Right ventricle myocardium inferior (tissue), 1 donor: ENCODE data around the gene VAMP3. TPM values are rescaled to one million over a fixed set of nuclear protein-coding genes. Genes with fewer than 3 reads are reported as not detected.
"Not testable (repeated sequence)": the region's sequence is repeated elsewhere in the genome, so short reads cannot be mapped to it uniquely, and the experiment has no call there.

ENCODE experiments used
- ATAC-seq: fragments of 200-7000 bp; cut with Tn5 transposase; one replicate; pipeline ENCODE4 v1.9.1; 2020; ENCODE audit warnings: mild to moderate bottlenecking, moderate library complexity
- DNase-seq: peaks from one replicate; pipeline ENCODE4 v3.0.0; 2021; ENCODE audit errors: missing footprints
- intact Hi-C: fragments of 100-400 bp; cut with DNase I; formaldehyde crosslinking; loops from one replicate; pipeline ENCODE4 v1.11.0; 2022
- total RNA-seq: library from RNA; stranded (reverse); fragmentation: NEBNext Ultra II Directional; extraction: Animal tissue kit (Norgen Biotek cat#: 25700); gene quantifications from one replicate; pipeline ENCODE4 v1.2.1, GENCODE V29; 2021
- donor health status: DM: no; HTN: yes; CAD: no; lungs with severe emphysema.

VAMP3 gene
- total RNA-seq, 1 donor from 2014 or later: 68.6 TPM

DNA sequence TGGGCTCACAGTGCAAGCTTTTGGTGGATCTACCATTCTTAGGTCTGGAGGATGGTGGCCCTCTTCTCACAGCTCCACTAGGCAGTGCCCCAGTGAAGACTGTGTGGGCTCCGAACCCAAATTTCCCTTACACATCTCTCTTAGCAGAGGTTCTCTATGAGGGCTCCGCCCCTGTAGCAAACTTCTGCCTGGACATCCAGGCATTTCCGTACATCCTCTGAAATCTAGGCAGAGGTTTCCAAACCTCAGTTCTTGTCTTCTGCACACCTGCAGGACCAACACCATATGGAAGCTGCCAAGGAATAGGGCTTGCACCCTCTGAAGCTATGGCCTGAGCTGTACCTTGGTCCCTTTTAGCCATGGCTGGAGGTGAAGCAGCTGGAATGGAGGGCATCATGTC is 19.9 kb downstream of the VAMP3 start:
- intact Hi-C loops, ATAC-seq, DNase-seq: not testable (repeated sequence)

- intact Hi-C loops: no loop called here
- DNase-seq (no peak), ATAC-seq (no peak)
Measured at GRCh38 chr1:7795406-7795805, 24.3 kb downstream of the VAMP3 start.

GRCh38 chr1:7805460-7805859 is 34.4 kb downstream of the VAMP3 start:
- DNase-seq (no peak), ATAC-seq (no peak)
- intact Hi-C loops: no loop called here

DNA sequence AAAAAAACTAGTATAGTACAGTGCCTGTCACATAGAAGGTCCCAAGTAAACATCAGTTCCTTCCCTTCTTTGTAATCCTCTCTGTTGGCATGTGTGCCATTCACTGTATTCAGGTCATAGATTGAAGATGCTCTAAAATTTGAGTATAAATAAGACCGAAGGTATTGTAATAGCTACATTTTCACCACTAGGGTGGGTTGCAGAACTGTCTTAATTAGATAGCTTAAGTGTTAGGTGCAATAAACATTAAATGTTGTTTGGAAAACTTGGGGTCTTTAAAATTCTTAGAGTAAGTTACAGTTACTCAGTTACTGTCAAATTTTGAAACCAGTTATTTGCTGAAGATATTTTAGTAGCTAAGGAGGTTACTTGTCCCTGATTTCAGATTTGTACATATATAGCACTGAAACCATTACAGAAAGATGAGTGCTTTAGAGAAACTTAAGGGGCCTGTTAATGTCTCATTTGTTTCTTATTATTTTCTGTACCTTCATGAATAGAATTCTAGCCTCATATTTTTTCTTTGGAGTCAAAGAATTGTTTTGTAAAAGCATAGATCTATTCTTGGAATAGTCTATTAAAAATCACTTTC is 37.3 kb downstream of the VAMP3 start:
- intact Hi-C loops: no loop called here
- ATAC-seq (no peak), DNase-seq (no peak)

GRCh38 chr1:7809742-7810141 is 38.6 kb downstream of the VAMP3 start:
- DNase-seq (no peak), ATAC-seq (no peak)
- intact Hi-C loops: no loop called here

DNA sequence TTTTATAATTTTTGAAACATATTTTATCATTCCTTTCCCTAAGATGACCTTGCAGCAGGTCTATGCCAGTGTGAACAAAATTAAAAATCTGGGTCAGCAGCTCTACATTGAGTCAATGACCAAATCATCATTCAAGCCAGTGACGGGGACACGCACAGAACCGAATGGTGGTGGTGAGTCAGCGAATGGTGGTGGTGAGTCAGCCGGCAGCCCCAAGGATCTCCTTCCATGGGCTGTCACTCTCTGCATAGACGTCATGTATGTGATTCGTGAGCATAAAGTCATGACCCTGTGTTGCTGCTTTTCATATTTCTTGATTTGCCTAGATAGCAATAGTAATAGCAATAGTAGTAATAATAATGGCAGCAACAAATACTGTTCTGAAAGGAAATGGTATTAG is 39.3 kb downstream of the VAMP3 start:
- no peak for DNase-seq
- no peak for ATAC-seq
- intact Hi-C loops: no loop called here

DNA sequence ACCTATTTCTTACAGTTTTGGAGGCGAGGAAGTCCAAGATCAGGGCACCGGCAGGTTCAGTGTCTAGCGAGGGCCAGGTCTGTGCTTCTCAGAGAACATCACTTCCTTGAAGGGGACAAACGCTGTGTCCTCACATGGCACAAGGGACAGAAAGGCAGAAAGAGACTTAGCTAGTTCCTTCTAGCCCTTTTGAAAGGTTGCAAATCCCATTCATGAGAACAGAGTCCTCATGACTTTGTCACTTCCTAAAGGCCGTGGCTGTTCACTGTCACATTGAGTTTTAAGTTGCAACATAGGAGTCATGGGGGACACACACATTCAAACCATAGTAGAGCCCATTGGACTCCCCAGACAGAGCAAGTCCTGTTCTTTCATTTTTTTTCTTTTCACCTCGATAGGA is 40.4 kb downstream of the VAMP3 start:
- intact Hi-C loops: no loop called here
- no peak for ATAC-seq
- no peak for DNase-seq

GRCh38 chr1:7813677-7814373 is 42.7 kb downstream of the VAMP3 start:
- ATAC-seq (no peak), DNase-seq (no peak)
- intact Hi-C loops: no loop called here

- ATAC-seq (no peak), DNase-seq (no peak)
- intact Hi-C loops: no loop called here
Measured at GRCh38 chr1:7821282-7821681, 50.2 kb downstream of the VAMP3 start.

GRCh38 chr1:7824701-7825100 is 53.6 kb downstream of the VAMP3 start:
- ATAC-seq (no peak), DNase-seq (no peak)
- intact Hi-C loops: no loop called here

- intact Hi-C loops: no loop called here
- ATAC-seq: no peak
- no peak for DNase-seq
Measured at GRCh38 chr1:7826363-7826762, 55.3 kb downstream of the VAMP3 start.

DNA sequence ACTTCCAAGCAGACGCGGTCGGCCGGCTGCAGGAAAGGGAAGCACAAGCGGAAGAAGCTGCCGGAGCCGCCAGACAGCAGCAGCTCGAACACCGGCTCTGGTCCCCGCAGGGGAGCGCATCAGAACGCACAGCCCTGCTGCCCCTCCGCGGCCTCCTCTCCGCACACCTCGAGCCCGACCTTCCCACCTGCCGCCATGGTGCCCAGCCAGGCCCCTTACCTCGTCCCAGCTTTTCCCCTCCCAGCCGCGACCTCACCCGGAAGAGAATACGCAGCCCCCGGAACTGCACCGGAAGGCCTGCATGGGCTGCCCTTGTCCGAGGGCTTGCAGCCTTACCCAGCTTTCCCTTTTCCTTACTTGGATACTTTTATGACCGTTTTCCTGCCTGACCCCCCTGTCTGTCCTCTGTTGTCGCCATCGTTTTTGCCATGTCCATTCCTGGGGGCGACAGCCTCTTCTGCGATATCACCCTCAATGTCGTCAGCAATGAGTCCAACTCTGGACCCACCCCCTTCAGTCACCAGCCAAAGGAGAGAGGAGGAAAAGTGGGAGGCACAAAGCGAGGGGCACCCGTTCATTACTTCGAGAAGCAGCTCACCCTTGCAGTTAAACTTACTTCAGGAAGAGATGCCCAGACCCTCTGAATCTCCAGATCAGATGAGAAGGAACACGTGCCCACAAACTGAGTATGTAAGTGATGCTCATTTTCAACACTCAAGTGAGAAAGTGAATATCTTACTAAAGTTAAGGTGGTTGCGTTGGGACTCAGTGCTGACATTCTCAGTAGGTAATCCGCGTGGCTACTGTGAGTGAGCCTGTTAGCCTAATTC is 56.2 kb downstream of the VAMP3 start:
- no peak for ATAC-seq
- DNase-seq: no peak
- intact Hi-C loops: no loop called here

Other genes with a start within 250 kb of the VAMP3 start
- gene PER3, start 13.0 kb downstream of the VAMP3 start, total RNA-seq: 15.4 TPM
- not detected for gene UTS2, start 81.8 kb downstream of the VAMP3 start, total RNA-seq
- gene TNFRSF9, start 169.5 kb downstream of the VAMP3 start, total RNA-seq: not detected
- gene PARK7, start 190.4 kb downstream of the VAMP3 start, total RNA-seq: 372 TPM